ENCODE measurements around the gene VIP.

GRCh38 chr6:152701863-152702401 is 48.7 kb upstream of the VIP start:
- TF ChIP-seq, protein P1, sequence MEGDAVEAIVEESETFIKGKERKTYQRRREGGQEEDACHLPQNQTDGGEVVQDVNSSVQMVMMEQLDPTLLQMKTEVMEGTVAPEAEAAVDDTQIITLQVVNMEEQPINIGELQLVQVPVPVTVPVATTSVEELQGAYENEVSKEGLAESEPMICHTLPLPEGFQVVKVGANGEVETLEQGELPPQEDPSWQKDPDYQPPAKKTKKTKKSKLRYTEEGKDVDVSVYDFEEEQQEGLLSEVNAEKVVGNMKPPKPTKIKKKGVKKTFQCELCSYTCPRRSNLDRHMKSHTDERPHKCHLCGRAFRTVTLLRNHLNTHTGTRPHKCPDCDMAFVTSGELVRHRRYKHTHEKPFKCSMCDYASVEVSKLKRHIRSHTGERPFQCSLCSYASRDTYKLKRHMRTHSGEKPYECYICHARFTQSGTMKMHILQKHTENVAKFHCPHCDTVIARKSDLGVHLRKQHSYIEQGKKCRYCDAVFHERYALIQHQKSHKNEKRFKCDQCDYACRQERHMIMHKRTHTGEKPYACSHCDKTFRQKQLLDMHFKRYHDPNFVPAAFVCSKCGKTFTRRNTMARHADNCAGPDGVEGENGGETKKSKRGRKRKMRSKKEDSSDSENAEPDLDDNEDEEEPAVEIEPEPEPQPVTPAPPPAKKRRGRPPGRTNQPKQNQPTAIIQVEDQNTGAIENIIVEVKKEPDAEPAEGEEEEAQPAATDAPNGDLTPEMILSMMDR (conservative IDR thresholded peaks at IDR 0.05; ENCODE audit: low read depth, low read length) = no peak
- no peak for TF ChIP-seq EZH2 (IDR thresholded peaks at IDR 0.05; ENCODE audit: low read length, unreplicated experiment)

All from PC-3 (cell line).